Measurements from ENCODE around the gene TPST1.

TPST1 gene

DNA sequence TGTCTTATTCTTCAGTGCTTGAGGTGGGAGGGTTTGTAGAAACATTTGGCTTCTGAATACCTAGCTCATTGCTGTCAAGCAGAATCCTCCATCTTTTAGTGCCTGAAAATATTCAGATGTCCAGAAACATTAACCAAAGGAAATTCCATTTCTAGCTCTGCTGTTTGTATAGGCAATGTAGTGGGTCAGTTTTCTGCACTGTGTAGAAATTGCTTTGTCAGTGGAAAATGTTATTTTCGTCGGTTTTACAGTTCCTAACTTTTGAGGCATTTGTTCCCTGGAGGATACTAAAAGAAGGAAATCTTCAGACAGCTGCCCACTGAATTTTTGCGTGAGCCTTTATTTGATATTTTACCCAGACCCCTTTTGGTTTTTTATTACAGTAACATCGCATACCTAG, 143.4 kb downstream of the TPST1 start:
- no peak for DNase-seq (ENCODE audit: low read depth)
- no peak overlapping the region for H3K4me3 ChIP-seq (ENCODE audit: low read length)
- TF ChIP-seq, protein P1, sequence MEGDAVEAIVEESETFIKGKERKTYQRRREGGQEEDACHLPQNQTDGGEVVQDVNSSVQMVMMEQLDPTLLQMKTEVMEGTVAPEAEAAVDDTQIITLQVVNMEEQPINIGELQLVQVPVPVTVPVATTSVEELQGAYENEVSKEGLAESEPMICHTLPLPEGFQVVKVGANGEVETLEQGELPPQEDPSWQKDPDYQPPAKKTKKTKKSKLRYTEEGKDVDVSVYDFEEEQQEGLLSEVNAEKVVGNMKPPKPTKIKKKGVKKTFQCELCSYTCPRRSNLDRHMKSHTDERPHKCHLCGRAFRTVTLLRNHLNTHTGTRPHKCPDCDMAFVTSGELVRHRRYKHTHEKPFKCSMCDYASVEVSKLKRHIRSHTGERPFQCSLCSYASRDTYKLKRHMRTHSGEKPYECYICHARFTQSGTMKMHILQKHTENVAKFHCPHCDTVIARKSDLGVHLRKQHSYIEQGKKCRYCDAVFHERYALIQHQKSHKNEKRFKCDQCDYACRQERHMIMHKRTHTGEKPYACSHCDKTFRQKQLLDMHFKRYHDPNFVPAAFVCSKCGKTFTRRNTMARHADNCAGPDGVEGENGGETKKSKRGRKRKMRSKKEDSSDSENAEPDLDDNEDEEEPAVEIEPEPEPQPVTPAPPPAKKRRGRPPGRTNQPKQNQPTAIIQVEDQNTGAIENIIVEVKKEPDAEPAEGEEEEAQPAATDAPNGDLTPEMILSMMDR (conservative IDR thresholded peaks at IDR 0.05; ENCODE audit: low read depth, low read length), result no peak

DNA sequence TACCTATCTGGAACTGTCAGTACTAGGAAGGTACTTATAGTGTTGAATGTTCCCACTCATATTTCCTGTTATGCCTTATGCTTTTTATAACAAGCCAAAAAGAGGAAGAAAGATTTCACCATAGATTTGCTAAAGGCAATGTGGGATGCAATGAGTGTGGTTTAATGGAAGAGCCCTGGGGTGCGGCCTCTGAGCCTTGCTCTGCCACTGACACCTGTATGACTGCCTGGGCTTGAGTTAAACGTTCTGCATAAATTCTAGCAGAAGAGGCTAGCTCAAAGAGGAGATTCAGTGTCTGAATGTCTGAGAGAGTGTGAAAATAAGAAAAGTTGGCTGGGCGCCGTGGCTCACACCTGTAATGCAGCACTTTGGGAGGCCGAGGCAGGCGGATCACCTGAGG, 143.8 kb downstream of the TPST1 start:
- DNase-seq (ENCODE audit: low read depth), result no peak

DNA sequence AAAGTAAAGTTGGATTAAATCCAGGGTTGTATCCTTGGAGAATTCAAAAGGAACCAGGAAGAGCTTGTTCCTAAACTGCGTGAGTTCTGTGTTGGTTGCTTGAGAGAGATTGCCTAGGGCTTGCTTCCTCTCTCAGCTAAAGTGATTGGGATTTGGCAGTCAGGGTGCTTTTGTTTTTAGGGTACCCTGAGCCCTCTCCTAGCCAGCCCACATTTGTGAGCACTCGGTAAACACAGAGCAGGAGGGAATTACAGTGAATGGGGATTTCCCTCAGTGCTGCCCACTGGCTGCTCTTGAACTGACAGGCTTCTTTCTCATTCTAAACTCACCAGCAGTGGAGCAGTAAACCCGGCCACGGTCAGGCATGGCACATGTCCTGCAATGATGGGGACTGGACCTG, 146.9 kb downstream of the TPST1 start:
- no peak for DNase-seq (ENCODE audit: low read depth)
- H3K4me3 ChIP-seq (ENCODE audit: low read length), result no peak overlapping the region

More for the DNA sequence above, 143.8 kb downstream of the TPST1 start:
- H3K4me3 ChIP-seq (ENCODE audit: low read length), result no peak overlapping the region
- TF ChIP-seq, protein P1 (conservative IDR thresholded peaks at IDR 0.05; ENCODE audit: low read depth, low read length), result no peak

DNA sequence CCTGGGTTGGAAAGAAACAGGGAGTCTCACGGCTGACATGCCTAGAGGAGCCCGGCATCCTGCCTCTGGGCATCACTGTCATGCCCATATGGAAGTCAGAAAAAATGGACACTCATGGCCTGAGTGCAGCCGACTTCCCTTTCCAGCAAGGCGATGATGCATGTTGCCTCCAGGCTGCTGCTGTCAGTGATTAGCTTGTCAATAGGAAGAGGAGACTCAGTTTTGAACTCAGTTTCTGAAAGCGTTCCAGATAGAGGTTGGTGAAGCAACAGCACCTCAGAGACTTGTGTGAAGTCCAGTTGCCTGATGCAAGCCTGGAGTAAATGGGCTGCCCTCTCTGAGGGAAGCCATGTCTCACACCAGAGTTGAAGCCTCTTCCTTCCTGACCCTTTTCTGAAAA, 148.4 kb downstream of the TPST1 start:
- no peak for DNase-seq (ENCODE audit: low read depth)
- TF ChIP-seq, protein P1 (conservative IDR thresholded peaks at IDR 0.05; ENCODE audit: low read depth, low read length), result no peak
- no peak overlapping the region for H3K4me3 ChIP-seq (ENCODE audit: low read length)

More for the DNA sequence above, 146.9 kb downstream of the TPST1 start:
- TF ChIP-seq, protein P1 (conservative IDR thresholded peaks at IDR 0.05; ENCODE audit: low read depth, low read length), result peak; percentile 42

DNA sequence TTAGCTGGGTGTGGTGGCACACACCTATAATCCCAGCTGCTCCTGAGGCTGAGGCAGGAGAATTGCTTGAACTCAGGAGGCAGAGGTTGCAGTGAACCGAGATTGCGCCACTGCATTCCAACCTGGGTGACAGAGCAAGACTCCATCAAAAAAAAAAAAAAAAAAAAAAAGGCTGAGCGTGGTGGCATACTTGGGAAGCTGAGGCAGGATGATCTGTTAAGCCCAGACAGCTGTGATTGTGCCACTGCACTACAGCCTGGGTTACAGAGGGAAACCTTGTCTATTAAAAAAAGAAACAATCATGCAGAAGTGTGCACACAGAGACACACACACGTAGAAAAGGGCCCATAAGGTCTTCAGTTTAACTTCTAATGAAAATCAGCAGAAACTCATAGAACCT, 150.6 kb downstream of the TPST1 start:
- no peak for DNase-seq (ENCODE audit: low read depth)
- TF ChIP-seq, protein P1 (conservative IDR thresholded peaks at IDR 0.05; ENCODE audit: low read depth, low read length), result no peak

DNA sequence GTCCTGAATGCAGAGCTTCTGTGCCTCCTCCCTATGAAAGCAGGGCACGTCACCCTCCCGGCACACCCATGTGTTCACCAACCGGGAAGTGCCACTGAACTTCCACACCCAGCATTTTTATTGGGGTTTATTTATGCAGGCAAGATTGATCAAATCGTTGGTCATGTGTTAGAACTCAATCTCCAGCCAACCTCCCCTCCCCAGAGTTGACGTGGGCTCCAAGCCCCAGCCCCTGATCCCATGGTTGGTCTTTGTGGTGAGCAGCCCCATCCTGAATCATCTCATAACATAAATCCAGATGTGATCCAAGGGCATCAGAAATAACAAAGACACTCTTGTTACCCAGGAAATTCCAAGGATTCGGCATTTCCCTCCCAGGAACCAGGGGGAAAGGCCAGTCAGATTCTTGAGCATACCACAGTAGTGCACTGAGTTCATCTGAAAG, 151.2 kb downstream of the TPST1 start:
- TF ChIP-seq, protein P1 (conservative IDR thresholded peaks at IDR 0.05; ENCODE audit: low read depth, low read length), result no peak
- DNase-seq (ENCODE audit: low read depth), result no peak
- no peak overlapping the region for H3K4me3 ChIP-seq (ENCODE audit: low read length)

More for the DNA sequence above, 150.6 kb downstream of the TPST1 start:
- H3K4me3 ChIP-seq (ENCODE audit: low read length), result no peak overlapping the region

DNA sequence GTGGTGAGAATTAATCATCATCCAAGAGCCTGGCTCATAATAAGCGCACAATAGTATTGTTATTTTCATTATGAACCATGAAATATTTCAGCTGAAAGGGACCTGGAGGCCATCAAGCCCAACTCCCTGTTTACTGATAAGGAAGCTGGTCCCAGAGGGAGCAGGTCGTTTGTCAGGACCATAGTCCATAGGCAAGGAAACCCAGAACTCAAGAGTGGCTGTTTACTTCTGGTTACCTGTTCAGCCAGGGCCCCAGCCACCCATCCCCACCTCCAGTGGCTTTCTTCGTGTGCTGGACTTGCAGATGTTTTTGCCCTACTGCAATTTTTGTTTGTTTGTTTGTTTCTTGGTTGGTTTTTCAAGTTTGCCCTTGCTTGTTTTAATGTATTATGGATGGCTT, 152.0 kb downstream of the TPST1 start:
- TF ChIP-seq, protein P1 (conservative IDR thresholded peaks at IDR 0.05; ENCODE audit: low read depth, low read length), result no peak
- no peak overlapping the region for H3K4me3 ChIP-seq (ENCODE audit: low read length)
- no peak for DNase-seq (ENCODE audit: low read depth)
